Activated T-cell treated with anti-CD3 and anti-CD28 coated beads for 4 hours (primary cell): Measurements from ENCODE around the gene ECSCR.
A peak's percentile ranks its signal among the peaks of the same experiment; 100 is the strongest.
"Not testable (repeated sequence)": the region's sequence is repeated elsewhere in the genome, so short reads cannot be mapped to it uniquely, and the experiment has no call there.

Experiments
- DNase-seq: peaks from one replicate; pipeline ENCODE4 v3.0.0-alpha.2; 2020

ECSCR gene

GRCh38 chr5:139410121-139410992 is 52.2 kb downstream of the ECSCR start:
- DNase-seq, result no peak

- DNase-seq, result not testable (repeated sequence)
These were observed 53.4 kb downstream of the ECSCR start for GRCh38 chr5:139409116-139409515.

GRCh38 chr5:139408191-139408590 is 54.4 kb downstream of the ECSCR start:
- no peak for DNase-seq

DNA sequence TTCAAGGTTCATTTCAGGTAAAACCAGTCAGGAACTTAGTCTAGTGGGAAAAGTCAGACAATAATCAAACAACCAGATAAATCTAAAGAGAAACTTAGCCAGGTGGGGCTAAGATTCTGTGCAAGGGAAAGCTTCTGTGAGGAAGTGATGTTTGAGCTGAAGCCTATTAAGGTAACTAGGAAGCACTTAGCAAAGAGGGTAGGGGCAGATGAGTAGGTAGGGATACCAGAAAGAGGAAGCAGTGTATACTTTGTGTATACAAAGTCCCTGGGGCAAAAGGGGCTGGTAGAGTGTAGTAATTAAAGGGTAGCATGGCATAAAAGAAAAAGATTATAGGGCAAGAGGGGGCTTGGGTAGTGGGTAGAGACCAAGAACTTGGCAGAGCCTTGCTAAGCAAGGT is 55.0 kb downstream of the ECSCR start:
- DNase-seq, result no peak

- DNase-seq, result no peak
These were observed 55.6 kb downstream of the ECSCR start for GRCh38 chr5:139406963-139407362.

DNA sequence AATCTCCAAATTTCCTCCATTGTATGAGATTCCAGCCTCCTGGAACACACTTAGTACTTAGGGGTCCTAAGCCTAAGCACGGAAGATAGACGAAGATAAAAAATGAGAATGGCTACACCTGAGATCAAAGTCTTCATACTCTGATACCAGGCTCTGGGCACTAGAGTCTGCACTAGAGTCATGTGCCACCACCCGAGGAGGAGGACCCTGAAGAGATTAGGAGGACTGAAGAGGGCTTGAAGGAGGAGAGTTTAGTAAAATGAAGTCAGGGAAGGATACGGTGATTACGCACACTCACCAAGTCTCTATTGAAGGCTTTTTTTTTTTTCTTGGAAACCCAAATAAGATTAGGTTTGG is 58.1 kb downstream of the ECSCR start:
- DNase-seq, result no peak

- DNase-seq, result peak; percentile 98
These were observed 58.6 kb downstream of the ECSCR start, which contains the start of gene SPATA24 for GRCh38 chr5:139403787-139404483. TSS of gene SPATA24 (minus strand) at chr5:139404089. CDS start at chr5:139404060, 29 bp downstream.

- DNase-seq, result no peak
These were observed 59.1 kb downstream of the ECSCR start for GRCh38 chr5:139403418-139403786.

DNA sequence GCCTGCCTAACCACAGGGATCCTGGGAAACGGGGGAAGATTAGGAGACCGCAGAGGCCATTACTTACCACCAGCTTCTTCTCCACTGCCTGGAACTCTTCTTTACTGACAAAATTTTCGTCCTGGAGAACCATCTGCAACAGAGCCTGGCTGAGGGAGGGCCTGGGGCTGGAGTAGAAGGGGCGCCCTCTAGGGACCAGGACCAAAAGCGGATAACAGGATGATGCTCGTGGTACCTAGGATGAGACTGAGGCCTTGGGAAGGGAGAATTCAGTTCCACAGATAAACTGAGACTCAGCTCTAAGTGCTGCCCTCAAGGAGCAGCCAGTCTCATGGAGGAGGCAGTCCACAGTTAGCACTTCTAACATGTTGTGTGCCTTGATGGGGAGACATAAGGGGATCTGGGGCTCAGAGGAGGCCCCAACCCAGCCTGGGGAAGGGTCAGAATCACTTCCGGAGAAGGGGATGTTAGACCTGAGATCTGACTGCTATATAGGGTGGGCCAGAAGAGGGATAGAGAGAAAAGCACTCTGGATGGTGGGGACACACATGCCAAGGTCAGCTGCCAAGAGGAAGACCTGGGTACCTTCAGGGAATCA is 59.9 kb downstream of the ECSCR start:
- no peak for DNase-seq

DNA sequence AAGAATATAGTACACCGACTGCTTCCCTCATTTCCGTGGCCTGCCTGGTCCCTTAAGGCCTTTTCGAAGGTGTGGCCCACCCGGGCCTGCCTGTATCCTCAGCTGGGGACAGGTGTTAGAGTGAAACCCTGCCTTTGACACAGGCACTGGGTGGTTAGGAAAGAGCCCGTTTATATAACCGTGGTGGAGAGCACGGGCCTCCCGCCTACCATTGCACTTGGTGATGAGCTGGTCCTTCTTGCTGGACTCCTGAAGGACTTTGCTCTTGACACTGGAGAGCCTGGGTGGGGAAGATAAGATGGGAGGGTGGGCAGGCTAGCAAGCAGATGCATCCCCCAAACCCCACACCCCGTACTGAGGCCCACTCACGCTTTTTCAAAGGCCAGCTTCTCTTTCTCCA is 61.0 kb downstream of the ECSCR start:
- no peak for DNase-seq

DNA sequence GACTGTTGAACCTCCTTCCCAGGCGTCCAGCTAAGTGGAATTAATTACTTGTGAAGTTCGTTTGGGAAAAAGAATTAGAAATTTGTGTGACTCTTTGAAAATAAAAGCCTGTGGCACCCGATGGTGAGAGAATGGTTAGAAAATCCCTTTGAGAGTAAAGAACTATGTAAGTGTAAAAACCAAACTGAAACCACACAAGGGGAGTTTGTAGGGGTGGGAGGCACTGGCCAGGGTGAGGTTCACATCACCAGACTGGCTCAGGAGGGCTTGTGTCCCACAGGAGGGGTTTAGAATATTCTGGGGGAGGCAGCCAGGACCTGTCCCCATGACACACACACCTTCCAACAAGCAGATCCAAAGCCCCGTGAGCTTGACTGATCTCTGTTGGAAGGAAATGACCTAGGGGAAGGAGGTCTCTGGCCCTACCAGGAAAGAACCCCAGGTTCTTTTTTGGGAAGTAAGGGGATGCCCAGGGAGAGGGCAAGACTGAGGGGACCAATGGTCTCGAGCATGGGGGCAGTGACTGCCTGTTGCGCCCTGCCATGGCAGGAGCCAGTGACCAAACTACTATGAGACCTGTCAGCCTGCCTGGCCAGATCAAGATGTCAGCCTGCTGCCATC is 62.9 kb downstream of the ECSCR start:
- no peak for DNase-seq
